Measurements from ENCODE around the gene ACSF3. TPM values are rescaled to one million over a fixed set of nuclear protein-coding genes. Genes with fewer than 3 reads are reported as not detected.

Gene ACSF3
- total RNA-seq, 1 experiment from 2014 or later, result 54.9 TPM

- no peak overlapping the region for H3K4me3 Mint-ChIP-seq (ENCODE audit: low read depth, unreplicated experiment)
- no peaks in the 10 kb centered on the region for H3K9me3 Mint-ChIP-seq (ENCODE audit: low read depth, unreplicated experiment)
Observed at GRCh38 chr16:89096042-89096717, 2.5 kb downstream of the ACSF3 start.

GRCh38 chr16:89096768-89097391 lies 3.2 kb downstream of the ACSF3 start:
- H3K27me3 Mint-ChIP-seq (ENCODE audit: unreplicated experiment), result peaks cover 10% of the 10 kb centered on the region
- no TSS peak for BruUV-seq (replicated peaks)
- H3K9me3 Mint-ChIP-seq (ENCODE audit: low read depth, unreplicated experiment), result no peaks in the 10 kb centered on the region
- H3K36me3 Mint-ChIP-seq (ENCODE audit: insufficient read depth, unreplicated experiment), result peaks cover 35% of the 10 kb centered on the region
- H3K4me3 Mint-ChIP-seq (ENCODE audit: low read depth, unreplicated experiment), result no peak overlapping the region
- no peak for TF ChIP-seq CTCF (IDR thresholded peaks at IDR 0.05; ENCODE audit: unreplicated experiment)
- DNase-seq, result no peak
- CTCF ChIA-PET, result no interaction called here
- no peak overlapping the region for H3K27ac Mint-ChIP-seq (ENCODE audit: unreplicated experiment)
- peaks cover 19% of the 10 kb centered on the region for H3K4me1 Mint-ChIP-seq (ENCODE audit: low read depth, unreplicated experiment)
- intact Hi-C loops (cut with micrococcal nuclease; ENCODE audit: unreplicated experiment), result no loop called here

More at GRCh38 chr16:89096042-89096717, 2.5 kb downstream of the ACSF3 start:
- peaks cover 28% of the 10 kb centered on the region for H3K36me3 Mint-ChIP-seq (ENCODE audit: insufficient read depth, unreplicated experiment)
- peaks cover 17% of the 10 kb centered on the region for H3K27me3 Mint-ChIP-seq (ENCODE audit: unreplicated experiment)
- DNase-seq, result no peak
- BruUV-seq (replicated peaks), result no TSS peak
- CTCF ChIA-PET, result no interaction called here
- H3K27ac Mint-ChIP-seq (ENCODE audit: unreplicated experiment), result no peak overlapping the region
- intact Hi-C loops (cut with micrococcal nuclease; ENCODE audit: unreplicated experiment), result no loop called here
- peaks cover 24% of the 10 kb centered on the region for H3K4me1 Mint-ChIP-seq (ENCODE audit: low read depth, unreplicated experiment)
- no peak for TF ChIP-seq CTCF (IDR thresholded peaks at IDR 0.05; ENCODE audit: unreplicated experiment)

- Mint-ChIP-seq H3K4me3 (ENCODE audit: low read depth, unreplicated experiment) (no peak overlapping the region), H3K27ac (ENCODE audit: unreplicated experiment) (no peak overlapping the region), H3K36me3 (ENCODE audit: insufficient read depth, unreplicated experiment) (peaks cover 35% of the 10 kb centered on the region), H3K27me3 (ENCODE audit: unreplicated experiment) (peaks cover 5% of the 10 kb centered on the region), H3K4me1 (ENCODE audit: low read depth, unreplicated experiment) (peaks cover 19% of the 10 kb centered on the region), H3K9me3 (ENCODE audit: low read depth, unreplicated experiment) (no peaks in the 10 kb centered on the region)
- TF ChIP-seq CTCF (IDR thresholded peaks at IDR 0.05; ENCODE audit: unreplicated experiment), result no peak
- no TSS peak for BruUV-seq (replicated peaks)
- intact Hi-C loops (cut with micrococcal nuclease; ENCODE audit: unreplicated experiment), result no loop called here
- CTCF ChIA-PET, result no interaction called here
- DNase-seq, result no peak
Observed at GRCh38 chr16:89097392-89097772, 3.7 kb downstream of the ACSF3 start.

- H3K4me1 Mint-ChIP-seq (ENCODE audit: low read depth, unreplicated experiment), result peaks cover 19% of the 10 kb centered on the region
- intact Hi-C loops (cut with micrococcal nuclease; ENCODE audit: unreplicated experiment), result no loop called here
- no peaks in the 10 kb centered on the region for H3K9me3 Mint-ChIP-seq (ENCODE audit: low read depth, unreplicated experiment)
- CTCF ChIA-PET, result no interaction called here
- no peak for TF ChIP-seq CTCF (IDR thresholded peaks at IDR 0.05; ENCODE audit: unreplicated experiment)
- no peak overlapping the region for H3K27ac Mint-ChIP-seq (ENCODE audit: unreplicated experiment)
- BruUV-seq (replicated peaks), result no TSS peak
- H3K36me3 Mint-ChIP-seq (ENCODE audit: insufficient read depth, unreplicated experiment), result peaks cover 35% of the 10 kb centered on the region
- no peaks in the 10 kb centered on the region for H3K27me3 Mint-ChIP-seq (ENCODE audit: unreplicated experiment)
- no peak for DNase-seq
- H3K4me3 Mint-ChIP-seq (ENCODE audit: low read depth, unreplicated experiment), result no peak overlapping the region
Observed at GRCh38 chr16:89098767-89099430, 5.2 kb downstream of the ACSF3 start.

Data from Calu3 (cell line).